Bronchial epithelial cell (primary cell): ENCODE measurements around the gene SIK2. TPM values are rescaled to one million over a fixed set of nuclear protein-coding genes. Genes with fewer than 3 reads are reported as not detected.

Source experiments
- DNase-seq: peaks from one replicate; pipeline ENCODE4 v3.0.0-alpha.2; 2010; ENCODE audit warnings: low read depth
- FAIRE-seq: peaks from 2 replicates; lab custom pipeline; 2011; peaks lifted over from hg19 to GRCh38; lab: Jason Lieb, UNC
- H3K27me3 ChIP-seq: 2 replicates; pipeline ENCODE4 v1.5.1; 2011; ENCODE audit warnings: low read length; ENCODE audit not compliant: control insufficient read depth, insufficient read depth
- H3K36me3 ChIP-seq: 2 replicates; pipeline ENCODE4 v1.5.1; 2011; ENCODE audit warnings: low read length; ENCODE audit not compliant: control insufficient read depth, insufficient read depth
- H3K4me3 ChIP-seq: 2 replicates; pipeline ENCODE4 v1.5.1; 2011; ENCODE audit warnings: mild to moderate bottlenecking, low read depth, low read length, control low read depth
- total RNA-seq: library from RNA; depleted of rRNA; stranded (reverse); fragments of >200 nt; gene quantifications from 2 replicates; pipeline ENCODE4 v1.2.1, GENCODE V29; 2014
- TF ChIP-seq, protein P1 (sequence below): IDR thresholded peaks from 2 replicates; pipeline ENCODE4 v1.5.1; 2011; ENCODE audit warnings: mild to moderate bottlenecking, moderate library complexity, low read length, control low read depth, inconsistent platforms; ENCODE audit not compliant: insufficient read depth, severe bottlenecking

The SIK2 gene
- total RNA-seq, 1 donor from 2014 or later = 2.9 TPM

- FAIRE-seq = peak; percentile 18
- TF ChIP-seq, protein P1, sequence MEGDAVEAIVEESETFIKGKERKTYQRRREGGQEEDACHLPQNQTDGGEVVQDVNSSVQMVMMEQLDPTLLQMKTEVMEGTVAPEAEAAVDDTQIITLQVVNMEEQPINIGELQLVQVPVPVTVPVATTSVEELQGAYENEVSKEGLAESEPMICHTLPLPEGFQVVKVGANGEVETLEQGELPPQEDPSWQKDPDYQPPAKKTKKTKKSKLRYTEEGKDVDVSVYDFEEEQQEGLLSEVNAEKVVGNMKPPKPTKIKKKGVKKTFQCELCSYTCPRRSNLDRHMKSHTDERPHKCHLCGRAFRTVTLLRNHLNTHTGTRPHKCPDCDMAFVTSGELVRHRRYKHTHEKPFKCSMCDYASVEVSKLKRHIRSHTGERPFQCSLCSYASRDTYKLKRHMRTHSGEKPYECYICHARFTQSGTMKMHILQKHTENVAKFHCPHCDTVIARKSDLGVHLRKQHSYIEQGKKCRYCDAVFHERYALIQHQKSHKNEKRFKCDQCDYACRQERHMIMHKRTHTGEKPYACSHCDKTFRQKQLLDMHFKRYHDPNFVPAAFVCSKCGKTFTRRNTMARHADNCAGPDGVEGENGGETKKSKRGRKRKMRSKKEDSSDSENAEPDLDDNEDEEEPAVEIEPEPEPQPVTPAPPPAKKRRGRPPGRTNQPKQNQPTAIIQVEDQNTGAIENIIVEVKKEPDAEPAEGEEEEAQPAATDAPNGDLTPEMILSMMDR = no peak
- no peaks in the 10 kb centered on the region for H3K27me3 ChIP-seq
Measured at GRCh38 chr11:111582163-111582562, 20.1 kb upstream of the SIK2 start.

DNA sequence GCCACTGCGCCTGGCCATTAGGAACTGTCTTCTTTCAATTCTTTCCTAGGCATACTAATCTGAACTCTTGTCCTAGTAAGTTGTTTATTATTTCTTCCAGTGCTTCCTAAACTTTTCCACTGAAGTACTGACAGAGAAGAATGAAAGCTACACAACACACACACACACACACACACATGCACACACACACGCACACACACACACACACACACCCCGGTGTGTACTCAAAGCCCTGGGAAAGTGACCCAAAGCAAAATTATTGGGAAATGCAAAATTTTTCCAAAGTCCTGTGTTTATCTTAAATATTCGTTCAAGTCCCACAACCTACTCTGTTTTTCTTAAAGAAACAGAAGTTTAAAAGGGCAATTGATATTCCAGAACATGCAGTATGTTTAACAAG lies 19.4 kb upstream of the SIK2 start:
- Histone ChIP-seq H3K4me3 (no peak overlapping the region), H3K27me3 (no peaks in the 10 kb centered on the region), H3K36me3 (no peaks in the 10 kb centered on the region)
- TF ChIP-seq, protein P1 = no peak
- no peak for FAIRE-seq
- DNase-seq = no peak

More at GRCh38 chr11:111582163-111582562, 20.1 kb upstream of the SIK2 start:
- Histone ChIP-seq H3K36me3 (no peaks in the 10 kb centered on the region), H3K4me3 (no peak overlapping the region)
- DNase-seq = no peak

GRCh38 chr11:111585371-111585770 lies 16.9 kb upstream of the SIK2 start:
- DNase-seq = peak; percentile 42
- FAIRE-seq = no peak
- TF ChIP-seq, protein P1 = no peak
- H3K27me3 ChIP-seq = no peaks in the 10 kb centered on the region
- H3K36me3 ChIP-seq = no peaks in the 10 kb centered on the region
- no peak overlapping the region for H3K4me3 ChIP-seq

- TF ChIP-seq, protein P1 = peak; percentile 55
- DNase-seq (peak; percentile 63), FAIRE-seq (no peak)
- no peak overlapping the region for H3K4me3 ChIP-seq
- no peaks in the 10 kb centered on the region for H3K27me3 ChIP-seq
- H3K36me3 ChIP-seq = no peaks in the 10 kb centered on the region
Measured at GRCh38 chr11:111586388-111586831, 15.8 kb upstream of the SIK2 start.

GRCh38 chr11:111589114-111589513 lies 13.1 kb upstream of the SIK2 start:
- DNase-seq (no peak), FAIRE-seq (no peak)
- Histone ChIP-seq H3K36me3 (no peaks in the 10 kb centered on the region), H3K27me3 (no peaks in the 10 kb centered on the region), H3K4me3 (no peak overlapping the region)
- TF ChIP-seq, protein P1 = no peak

DNA sequence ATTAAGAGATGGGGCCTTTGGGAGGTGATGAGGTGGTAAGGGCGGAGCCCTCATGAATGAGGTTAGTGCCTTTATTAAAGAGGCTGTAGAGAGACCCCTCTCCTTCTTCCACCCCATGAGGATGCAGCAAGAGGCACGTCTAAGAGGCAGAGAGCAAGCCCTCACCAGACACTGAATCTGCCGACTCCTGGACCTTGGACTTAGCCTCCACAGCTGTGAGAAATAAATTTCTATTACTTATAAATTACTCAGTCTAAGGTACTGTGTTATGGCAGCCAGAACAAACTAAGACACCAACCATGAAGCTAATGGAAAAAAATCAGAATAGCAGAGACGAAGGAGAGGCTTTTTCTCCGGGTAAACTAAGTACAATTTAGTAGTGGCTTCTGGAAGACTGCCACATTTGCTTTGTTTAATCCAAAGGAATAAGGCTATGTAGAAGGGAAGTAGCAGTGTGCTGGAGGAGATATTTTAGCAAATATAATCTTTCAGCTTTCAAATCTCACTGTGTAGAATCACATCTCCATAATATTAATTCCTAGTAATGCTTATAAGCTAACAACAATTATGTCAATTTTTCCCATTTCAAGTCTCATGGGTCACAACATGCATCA lies 12.3 kb upstream of the SIK2 start:
- no peaks in the 10 kb centered on the region for H3K36me3 ChIP-seq
- no peaks in the 10 kb centered on the region for H3K27me3 ChIP-seq
- H3K4me3 ChIP-seq = no peak overlapping the region
- TF ChIP-seq, protein P1 = no peak
- no peak for DNase-seq
- FAIRE-seq = no peak
